ENCODE measurements around the gene SIGLEC1. TPM values are rescaled to one million over a fixed set of nuclear protein-coding genes. Genes with fewer than 3 reads are reported as not detected.

SIGLEC1 gene
- total and polyA plus RNA-seq, 2 of the 8 experiments (the other 6 are each of a cell fraction or from before 2014, with no cell fraction given): 0.02 TPM; not detected in 1

DNA sequence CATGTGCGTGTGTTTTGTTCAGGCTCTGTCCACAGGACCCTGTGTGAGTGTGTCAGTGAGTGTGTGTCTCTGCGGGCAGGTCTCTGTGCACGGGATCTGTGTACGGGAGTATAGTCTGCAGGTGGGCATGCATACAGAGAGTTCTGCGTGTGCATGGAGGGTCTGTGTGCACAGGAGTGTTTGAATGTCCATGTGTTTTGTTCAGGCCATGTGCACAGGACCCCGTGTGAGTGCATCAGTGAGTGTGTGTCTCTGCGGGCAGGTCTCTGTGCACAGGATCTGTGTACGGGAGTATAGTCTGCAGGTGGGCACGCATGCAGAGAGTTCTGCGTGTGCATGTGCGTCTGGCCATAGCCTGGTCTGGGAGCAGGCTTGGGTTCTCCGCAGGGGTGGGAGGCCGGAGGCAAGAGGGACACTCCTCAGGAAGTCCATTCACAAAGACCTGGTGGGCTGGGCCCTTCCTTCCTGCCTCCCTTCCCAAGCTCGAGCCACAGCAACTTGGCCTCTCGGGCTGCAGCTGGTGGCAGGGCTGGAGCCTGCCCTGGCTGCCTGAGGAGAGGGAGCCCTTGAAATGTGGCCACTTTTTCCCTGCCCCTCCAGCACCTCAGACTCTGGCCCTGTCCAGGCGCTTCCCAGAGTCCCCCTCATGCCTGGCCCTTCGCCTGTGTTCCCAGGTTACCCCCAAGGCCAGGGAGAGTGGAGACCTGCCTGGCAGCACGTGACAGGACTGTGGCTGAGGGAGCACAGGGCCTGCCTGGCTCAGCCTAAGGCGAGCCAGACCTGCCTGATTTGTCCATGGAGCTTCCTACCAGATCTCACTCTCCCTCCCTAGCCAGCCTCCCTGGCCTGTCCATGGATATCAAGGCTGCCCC is 26.9 kb upstream of the SIGLEC1 start (continued):
- no peak for TF ChIP-seq GTF2F1 (IDR thresholded peaks at IDR 0.05; ENCODE audit: borderline replicate concordance, low read depth, low read length)
- no peak for TF ChIP-seq CHD2 (IDR thresholded peaks at IDR 0.05; ENCODE audit: low read length)
- TF ChIP-seq RNF2 (IDR thresholded peaks at IDR 0.05; ENCODE audit: borderline replicate concordance, low read depth, low read length, missing control alignments, poor library complexity, severe bottlenecking): no peak
- no peak for TF ChIP-seq SIN3A (conservative IDR thresholded peaks at IDR 0.05 in 1 of 2, IDR thresholded peaks at IDR 0.05 in 1 of 2; ENCODE audit: low read depth in 1 of 2, low read length in 2 of 2)
- no peak for TF ChIP-seq BACH1 (IDR thresholded peaks at IDR 0.05; ENCODE audit: low read length)
- no peak for TF ChIP-seq GABPA (IDR thresholded peaks at IDR 0.05; ENCODE audit: borderline replicate concordance, insufficient read depth, low read length)
- no peak for TF ChIP-seq NANOG (IDR thresholded peaks at IDR 0.05; ENCODE audit: insufficient read depth, low read depth, low read length, poor library complexity, severe bottlenecking)
- TF ChIP-seq HDAC6 (IDR thresholded peaks at IDR 0.05; ENCODE audit: low read depth, low read length): no peak

All from H1 (cell line).